Stimulated activated naive CD8-positive, alpha-beta T cell treated with anti-CD3 and anti-CD28 coated beads, Interleukin-15, Interleukin-2, amounts not matched to agents 100 U/mL and 50 U/mL, for 24 hours (primary cell): ENCODE measurements around the gene PPFIBP1.
"Not testable (repeated sequence)": the region's sequence is repeated elsewhere in the genome, so short reads cannot be mapped to it uniquely, and the experiment has no call there.

Experiments
- ATAC-seq: fragments of 150-1000 bp; cut with Tn5 transposase; one replicate; pipeline ENCODE4 v1.10.0; 2021
- DNase-seq: peaks from one replicate; pipeline ENCODE4 v3.0.0; 2021

The PPFIBP1 gene

DNA sequence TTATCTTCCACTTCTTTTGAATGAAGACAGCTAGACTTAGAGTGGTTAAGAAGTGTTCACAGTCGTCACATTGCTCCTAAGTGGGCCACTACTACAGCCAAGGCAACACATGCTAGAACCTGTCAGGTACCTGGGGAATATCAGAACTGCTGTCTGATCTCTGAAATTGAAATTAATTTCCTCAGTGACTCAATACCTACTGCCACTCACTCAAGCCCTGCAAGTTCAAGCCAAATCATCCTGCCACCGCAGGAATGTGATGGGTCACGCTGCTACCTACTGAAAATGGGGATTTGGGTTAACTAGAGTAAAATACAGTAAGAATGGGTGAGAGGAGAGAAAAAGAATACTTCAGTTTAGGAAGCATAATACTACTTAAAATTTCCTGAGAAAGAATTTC lies 67.7 kb downstream of the PPFIBP1 start:
- not testable (repeated sequence) for DNase-seq, ATAC-seq

DNA sequence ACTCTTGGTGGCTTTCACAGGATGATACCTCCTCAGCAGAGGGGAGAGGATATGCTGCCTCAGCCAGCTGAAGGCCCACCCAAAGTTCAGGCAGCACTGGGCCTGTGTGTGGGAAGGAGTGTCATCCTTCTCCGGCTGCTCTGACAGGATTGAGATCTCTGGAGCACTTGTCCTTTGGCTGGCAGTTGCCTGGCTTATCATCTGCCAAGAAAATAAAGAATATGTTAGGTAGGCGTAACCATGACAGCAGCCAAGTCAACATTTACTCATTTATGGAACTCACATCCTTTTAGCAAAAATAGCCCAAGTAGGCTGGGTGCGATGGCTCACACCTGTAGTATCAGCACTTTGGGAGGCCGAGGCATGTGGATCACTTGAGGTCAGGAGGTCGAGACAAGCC lies 68.5 kb downstream of the PPFIBP1 start:
- ATAC-seq (no peak), DNase-seq (no peak)

DNA sequence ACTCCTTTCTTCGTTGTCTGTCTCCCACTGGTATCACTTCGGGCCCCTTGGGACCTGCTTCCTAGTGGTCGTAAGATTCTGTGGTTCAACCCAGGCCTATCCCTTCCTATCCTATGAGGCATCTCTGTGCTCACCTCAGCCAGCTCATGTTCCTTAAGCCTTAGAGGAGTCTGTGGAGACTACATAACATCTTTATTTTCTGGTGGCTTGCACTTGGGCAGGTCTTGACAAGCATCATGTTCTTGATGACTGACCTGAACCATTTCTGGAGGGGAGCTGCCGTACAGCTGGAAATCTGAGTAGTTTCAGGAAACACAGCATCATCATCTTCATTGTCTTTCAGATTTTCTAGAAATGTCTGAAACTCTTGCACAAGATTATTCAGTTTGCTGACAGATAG lies 69.3 kb downstream of the PPFIBP1 start:
- DNase-seq, result no peak
- ATAC-seq, result no peak

DNA sequence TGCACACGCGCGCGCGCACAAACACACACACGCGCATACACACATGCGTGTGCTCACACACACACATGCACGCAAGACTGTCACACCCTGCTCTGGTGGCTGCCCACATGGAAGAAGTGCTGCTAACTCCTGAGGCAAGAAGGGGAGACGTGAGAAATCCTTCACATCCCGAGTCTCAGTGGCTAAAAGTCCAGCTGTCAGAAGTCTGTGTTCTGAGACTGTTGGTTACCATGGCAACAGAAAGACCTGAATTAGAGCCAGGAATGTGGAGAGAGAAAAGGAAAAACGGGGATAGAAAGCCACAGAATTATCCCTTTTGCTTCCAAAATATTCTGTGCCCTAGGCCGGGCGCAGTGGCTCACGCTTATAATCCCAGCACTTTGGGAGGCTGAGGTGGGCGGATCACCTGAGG lies 71.2 kb downstream of the PPFIBP1 start:
- DNase-seq (no peak), ATAC-seq (no peak)

DNA sequence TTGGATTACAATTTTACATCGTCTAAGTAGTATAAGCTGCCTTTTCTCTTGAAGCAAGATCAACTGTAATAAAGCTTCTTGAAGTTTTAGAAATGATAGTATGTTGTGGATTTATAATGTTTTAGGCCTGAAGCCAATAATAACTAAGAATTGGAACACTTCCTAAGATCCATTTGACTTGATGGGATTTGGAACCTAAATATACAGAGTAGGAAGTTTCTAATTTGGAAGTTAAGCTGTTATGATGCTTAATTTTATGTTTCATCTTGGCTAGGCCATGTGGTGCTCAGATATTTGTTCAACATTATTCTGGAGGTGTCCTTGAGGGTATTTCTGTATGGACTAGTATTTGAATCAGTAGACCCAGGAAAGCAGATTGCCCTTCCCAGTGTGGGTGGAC lies 74.9 kb downstream of the PPFIBP1 start:
- DNase-seq, ATAC-seq: not testable (repeated sequence)

DNA sequence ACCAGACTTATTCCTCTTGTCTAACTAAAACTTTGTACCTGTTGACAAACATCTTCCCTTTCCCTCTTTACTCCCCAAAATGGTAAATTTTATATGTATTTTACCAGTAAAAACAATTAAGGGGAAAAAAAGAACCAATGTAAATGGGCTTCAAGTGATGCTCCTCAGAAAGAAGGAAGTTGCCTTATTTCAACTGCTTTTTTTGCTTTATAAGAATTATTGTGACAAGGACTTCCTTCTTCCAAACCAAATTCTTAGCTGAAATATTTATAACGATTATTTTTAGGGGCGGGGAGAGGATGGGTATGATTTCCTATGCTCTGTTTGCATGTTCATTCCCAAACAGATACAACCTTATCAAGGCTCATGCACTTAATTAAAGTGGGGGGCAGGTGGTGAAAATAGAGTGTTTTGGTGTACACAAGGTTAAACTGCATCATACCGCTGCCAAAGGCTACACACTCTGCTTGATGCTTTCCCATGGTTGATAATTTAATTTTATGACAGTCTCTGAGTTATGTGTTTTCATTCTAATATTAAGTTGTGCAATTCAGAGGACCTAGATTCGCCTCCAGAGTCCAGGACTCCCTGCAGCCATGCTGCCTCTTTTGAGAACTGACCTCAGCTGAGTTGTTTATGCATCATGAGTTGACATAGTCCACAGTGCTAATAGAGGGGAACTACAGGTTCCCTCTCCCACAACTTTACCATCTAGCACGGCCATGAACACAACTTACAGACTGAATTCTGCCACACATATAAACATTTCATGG lies 77.2 kb downstream of the PPFIBP1 start:
- not testable (repeated sequence) for DNase-seq, ATAC-seq

DNA sequence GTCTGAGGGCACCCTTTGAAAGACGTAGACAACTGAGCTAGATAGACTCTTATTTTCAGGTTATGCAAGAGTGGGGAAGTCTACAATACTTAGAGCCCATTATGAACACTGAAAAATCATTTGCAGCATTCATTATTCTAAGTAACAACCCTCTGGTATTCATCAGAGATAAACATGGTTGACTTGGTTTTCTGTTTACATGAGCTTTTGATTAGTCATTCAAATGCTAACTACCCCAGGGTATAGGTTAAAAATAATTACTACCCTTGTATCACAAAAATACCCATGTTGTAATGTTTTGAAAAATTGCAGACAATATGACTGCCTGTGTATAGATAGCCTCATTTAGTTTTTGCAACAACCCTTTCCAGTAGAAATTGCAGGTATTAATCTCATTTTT lies 78.5 kb downstream of the PPFIBP1 start:
- ATAC-seq (no peak), DNase-seq (no peak)

DNA sequence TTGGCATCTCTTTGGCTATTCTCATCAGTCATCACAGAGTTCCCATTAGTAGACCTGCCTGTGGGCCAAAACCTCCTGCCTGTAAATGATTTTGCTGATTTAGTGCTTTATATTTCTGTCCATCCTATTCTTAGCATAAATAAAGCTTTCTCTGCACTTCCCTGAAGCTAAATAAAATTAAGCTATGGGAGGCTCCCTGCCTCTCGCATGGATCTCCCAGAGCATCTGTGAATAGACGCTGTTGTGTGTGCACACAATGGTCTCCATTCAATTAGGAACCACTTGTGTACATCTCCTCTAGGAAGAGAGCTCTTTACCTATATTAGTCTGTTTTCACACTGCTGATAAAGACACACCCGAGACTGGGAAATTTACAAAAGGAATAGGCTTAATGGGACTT lies 80.4 kb downstream of the PPFIBP1 start:
- ATAC-seq (no peak), DNase-seq (no peak)

DNA sequence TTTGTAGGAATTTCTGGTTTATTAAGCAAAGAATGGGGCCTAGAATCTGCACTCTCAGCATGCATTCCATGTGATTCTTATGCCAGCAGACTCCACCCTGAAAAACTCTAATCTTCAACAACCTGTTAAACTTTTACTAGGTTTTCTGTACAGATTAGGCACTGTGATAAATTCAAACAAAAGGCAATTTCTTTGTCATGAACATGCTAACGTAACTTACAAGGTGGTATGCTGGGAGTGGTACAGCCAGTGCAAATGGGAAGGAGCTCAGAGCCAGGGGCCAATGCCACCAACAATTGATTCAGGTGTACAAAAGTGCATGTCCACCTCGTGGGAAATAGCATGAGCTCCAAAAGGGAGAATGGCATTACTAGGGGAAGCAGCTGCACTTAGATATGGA lies 83.0 kb downstream of the PPFIBP1 start:
- ATAC-seq (no peak), DNase-seq (no peak)

DNA sequence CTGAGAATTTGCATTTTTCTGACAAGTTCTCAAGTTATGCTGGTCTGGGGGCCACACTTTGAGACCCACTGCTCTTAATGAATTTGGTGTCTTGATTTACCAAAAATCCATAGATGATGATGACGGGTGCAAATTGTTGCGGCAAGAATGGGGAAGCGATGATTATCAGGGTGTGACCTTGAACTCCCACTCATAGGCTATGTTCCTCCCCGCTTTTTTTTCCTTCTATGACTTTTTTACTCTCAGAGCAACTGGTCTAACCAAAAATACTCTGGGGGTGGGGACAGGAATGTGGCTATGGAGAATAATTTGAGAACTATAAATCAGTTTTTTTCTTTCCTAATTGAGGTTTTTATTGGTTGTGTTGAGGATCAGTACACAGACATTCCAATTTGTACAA lies 83.6 kb downstream of the PPFIBP1 start:
- ATAC-seq (no peak), DNase-seq (no peak)

DNA sequence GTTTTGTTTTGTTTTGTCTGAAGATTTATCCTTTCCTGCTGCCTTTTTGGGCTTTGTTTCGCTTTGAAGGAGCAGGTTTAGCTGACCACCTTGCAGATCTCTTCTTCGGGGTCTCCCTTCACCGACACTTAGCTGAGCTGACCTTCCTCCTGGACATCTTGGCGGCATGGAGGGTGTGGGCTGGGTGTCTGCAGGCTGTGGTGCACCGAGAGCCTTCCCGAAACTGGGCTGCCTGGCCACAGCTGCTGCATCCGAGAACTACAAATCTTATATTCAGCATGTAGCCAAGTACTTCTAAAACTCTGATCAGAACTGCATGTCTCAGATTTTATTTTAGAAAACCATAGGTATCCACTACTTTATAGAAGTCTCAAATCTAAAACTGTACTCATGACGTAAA lies 84.9 kb downstream of the PPFIBP1 start:
- no peak for DNase-seq
- no peak for ATAC-seq

DNA sequence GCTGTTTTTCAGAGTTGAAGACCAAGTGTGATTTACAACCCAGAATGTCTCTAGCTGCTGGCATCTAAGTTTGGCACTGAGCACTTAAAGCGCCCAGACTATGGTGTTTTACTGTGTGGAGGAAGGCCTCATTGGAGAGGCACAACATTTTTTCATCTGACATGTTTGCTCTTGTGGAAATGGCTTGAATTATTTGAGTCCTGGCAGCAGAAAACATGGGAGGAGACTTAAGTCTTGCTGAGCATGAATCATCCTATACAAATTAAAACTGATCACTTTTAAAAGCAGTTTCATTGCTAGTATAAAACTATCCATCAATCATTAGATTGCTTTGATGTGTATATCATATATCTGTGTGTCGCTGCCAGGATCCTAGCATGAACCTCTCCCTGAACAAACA lies 86.4 kb downstream of the PPFIBP1 start:
- DNase-seq, result no peak
- no peak for ATAC-seq

DNA sequence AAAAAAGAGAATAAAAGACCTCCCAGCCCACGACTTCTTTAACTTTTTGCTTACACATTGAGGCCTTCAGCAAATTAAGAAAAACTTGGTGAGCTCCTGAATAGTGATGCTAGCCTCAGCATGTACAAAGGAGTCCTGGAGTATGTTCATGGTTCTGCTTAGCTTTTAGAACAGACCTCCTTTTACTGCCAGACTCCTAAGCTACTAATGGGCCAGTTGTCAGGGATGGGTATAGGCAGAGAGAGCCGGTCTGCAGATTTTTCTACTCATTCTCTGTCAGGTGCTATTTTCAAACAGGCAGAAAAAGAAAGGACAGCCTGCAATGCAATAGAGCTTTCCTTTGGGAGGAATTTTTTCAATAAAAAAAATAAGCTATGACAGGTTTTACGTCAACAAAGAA lies 90.4 kb downstream of the PPFIBP1 start:
- ATAC-seq, result no peak

DNA sequence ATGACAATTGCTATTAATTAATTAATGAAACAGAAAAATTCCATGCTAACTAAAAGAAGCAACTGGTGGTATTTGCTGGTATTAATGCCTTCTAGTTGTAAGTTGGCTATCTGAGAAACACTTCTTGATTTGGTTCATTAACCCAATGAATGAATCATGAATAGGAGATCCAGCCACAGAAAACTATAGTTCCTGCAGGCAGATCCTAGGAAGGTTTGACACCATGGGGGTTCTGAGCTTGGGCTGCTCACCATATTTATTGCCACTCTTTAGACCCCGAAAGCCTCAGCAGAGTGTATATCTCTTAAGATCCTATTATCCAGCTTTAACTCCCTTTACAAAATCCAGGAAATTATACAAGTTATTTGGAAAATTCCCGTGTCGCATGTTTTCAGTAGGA lies 90.9 kb downstream of the PPFIBP1 start:
- ATAC-seq (no peak), DNase-seq (no peak)

More for the DNA sequence above, 90.4 kb downstream of the PPFIBP1 start:
- DNase-seq, result no peak

DNA sequence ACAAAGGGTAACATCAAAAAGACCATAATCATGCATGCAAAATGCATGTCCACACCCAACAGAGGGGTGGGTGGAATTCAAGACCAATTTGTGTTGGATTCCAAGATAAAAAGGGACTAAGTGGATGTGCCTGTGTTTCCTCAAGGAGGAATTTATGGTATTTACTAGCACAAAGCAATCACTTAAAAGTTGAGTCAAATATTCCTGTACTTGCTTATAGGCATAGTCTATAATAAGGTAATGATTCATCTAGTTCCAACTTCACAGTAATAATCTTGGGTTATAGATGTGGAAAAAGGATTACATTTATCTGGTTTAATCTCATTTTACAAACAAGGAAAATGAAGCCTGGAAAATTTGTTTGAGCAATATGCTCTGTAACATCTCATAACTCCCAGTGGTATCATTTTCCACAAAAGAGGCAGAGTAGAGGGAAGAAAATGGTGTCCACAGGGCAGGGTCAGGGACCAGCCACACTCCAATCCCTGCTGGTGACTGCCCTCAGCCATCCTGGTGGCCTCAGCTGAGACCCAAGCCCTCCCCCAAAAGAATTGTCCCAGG lies 91.4 kb downstream of the PPFIBP1 start:
- DNase-seq, result no peak
- no peak for ATAC-seq

DNA sequence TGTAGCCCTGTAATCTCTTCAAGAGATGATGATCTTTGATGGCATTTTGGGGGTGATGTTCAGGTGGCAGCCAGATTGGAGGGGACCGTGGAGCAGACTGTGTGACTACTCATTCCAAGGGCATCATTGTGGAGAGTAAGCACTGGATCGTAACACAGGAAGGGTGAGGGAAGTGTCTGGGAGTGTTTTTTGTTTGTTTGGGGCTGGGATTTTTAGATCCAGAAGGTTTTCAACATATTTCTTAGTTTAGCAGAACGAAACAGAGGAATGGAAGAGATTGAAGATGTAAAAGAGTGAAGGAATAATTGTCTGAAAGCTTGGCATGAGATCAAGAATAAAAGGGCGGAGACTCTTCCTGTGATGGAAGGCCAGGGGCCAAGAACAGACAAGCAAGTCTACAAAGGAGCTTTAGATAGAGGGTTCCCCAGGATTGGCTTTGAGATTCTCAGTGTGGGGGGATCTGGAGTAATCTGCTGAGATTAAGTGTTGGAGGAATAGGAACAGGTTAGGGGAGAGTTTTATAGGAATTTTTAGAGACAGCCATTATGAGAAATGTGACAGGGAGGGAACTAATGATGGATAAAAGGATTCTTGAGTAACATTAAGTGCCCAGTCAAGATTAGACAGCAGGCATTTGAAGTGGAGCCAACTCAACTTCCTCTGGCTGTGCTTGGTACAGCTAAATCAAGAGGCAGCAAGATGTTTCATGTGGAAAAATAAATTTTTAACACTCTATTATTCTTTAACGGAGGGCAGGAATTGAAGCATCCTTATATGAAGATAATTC lies 92.5 kb downstream of the PPFIBP1 start:
- DNase-seq, result no peak
- ATAC-seq, result no peak

DNA sequence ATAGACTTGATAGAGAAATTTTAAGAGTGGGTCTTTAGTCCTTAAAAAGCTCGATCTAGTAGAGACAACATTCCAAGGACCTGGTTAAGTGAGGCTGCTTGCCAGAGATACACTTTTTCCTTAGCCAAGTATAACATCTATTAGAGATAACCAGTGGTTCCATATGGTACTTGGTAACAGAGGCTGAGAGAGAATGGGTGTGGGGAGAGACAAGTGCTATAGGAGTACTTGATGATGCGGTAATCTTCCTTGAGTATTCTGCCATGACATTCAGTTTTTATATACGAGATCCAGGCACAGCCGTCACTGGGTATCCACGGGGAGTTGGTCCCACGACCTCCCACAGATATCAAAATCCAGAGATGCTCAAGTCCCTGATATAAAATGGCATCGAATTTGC lies 94.8 kb downstream of the PPFIBP1 start:
- DNase-seq (no peak), ATAC-seq (no peak)

DNA sequence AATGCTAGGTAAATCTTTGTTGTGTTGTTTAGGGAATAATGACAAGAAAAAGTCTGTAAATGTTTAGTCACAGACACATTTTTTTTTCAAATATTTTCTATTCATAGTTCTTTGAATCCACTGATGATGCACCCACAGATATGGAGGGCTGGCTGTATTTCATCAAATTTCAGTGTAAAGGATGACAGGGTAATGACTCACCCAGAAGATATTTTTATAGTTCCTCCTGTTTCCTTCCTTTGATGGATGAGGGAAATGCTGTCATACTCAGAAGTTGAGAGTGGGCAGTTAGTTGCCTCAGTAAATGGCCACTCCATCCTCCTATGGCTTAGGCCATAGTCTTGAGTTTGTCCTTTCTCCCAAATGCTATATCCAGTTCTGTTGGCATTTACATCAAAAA lies 95.3 kb downstream of the PPFIBP1 start:
- DNase-seq (no peak), ATAC-seq (peak; percentile 92)

DNA sequence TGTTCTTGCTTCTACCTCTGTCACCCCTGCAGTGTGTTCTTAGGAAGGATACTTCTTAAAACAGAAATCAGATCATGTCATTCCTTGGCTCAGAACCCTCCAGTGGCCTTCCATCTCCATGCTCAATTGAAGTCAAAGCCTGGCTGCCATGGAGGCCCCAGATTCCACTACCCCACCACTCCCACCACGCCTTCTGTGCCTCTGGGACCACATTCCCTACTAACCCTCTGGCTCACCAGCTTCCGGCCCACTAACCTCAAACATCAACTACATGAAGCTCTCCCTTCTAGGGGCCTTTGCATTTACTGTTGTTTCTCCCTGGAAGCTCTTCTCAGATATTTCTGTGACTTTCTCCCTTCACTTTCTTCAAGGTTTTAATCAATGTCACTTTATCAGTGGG lies 96.1 kb downstream of the PPFIBP1 start:
- no peak for DNase-seq

DNA sequence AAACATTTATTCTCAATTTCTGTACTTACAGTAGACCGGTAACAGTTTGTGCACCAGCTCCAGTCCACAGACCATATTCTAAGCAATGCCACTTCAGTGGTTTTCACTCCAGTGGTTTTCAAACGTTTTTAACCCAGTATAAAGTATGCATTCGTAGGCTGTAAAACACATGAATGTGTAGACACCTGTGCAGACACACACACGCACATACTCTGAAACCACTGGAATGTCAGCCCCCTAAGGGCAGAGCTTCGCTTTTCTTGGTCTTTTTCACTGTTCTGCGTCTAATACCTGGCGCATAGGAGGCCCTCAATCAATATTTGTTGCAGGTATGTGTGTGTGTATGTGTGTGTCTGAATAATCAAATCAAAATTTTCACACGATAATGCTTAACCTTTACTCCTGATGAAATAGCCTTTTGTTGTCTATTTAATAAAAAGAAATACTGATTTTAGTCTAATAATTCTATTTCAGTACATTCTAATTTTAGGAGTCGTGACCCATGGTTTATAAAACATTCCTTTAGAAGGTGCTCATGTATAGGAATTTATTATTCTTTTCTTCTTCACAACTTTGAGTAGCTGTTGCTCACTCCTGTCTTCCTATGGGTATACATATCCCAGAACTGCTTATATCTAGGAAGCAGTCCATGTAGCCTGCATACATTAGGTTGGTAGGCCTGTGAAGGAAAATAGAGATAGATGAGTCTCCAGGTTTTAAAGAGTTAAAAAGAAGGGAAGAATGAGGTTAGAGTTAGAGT lies 98.6 kb downstream of the PPFIBP1 start:
- ATAC-seq (no peak), DNase-seq (no peak)

More for the DNA sequence above, 96.1 kb downstream of the PPFIBP1 start:
- ATAC-seq, result no peak

DNA sequence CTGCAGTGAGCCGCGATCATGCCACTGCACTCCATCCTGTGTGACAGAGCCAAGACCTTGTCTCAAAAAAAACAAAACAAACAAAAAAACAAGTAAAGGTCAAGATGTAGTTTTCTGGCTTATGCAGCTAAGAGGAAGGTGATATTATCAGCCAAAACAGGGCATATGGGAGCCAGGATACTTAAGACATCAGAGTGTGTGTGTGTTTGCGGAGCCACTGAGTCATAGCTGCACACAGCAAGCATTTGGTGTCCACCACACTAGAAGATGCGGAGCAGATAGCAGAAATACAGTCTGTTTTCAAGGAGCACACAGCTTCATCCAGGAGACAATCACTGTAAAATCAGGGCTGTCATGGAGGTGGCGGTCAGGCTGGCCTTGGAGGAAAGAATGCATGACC lies 99.6 kb downstream of the PPFIBP1 start:
- ATAC-seq (no peak), DNase-seq (no peak)

DNA sequence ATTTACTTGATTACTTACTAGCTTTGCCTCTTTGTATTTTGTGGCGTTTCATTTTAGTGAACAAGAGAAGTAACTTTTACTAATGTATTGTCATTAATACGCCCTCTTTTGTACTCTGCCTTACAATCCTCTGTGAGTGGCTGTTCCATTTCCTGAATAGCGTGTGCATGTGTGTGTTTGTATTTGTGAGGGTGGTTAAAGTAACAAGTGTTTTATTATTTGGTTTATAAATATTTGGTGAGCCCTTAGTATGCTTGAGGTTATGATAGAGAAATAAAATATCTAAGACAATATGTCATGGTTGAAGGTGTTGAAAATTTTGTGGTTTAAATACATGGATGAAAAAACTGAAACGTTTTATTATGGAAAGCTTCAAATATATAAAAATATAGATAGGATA lies 100.6 kb downstream of the PPFIBP1 start:
- no peak for ATAC-seq
- no peak for DNase-seq
